DMS153 treated with DMSO at 0.1 percent for 48 hours (cell line): ENCODE results near the gene TNRC6C.
"Not testable (repeated sequence)": the region's sequence is repeated elsewhere in the genome, so short reads cannot be mapped to it uniquely, and the experiment has no call there.

ENCODE experiments used
- DNase-seq: peaks from one replicate; lab custom pipeline; 2025; ENCODE audit not compliant: unreplicated experiment; lab: John Stamatoyannopoulos, UW

Gene TNRC6C

GRCh38 chr17:77962348-77962747, 3.8 kb downstream of the TNRC6C start:
- no peak for DNase-seq

- peak; percentile 21 for DNase-seq
These were observed 4.9 kb downstream of the TNRC6C start for GRCh38 chr17:77963441-77963840.

GRCh38 chr17:77965352-77965751, 6.8 kb downstream of the TNRC6C start:
- no peak for DNase-seq

GRCh38 chr17:77966476-77966875, 8.0 kb downstream of the TNRC6C start:
- DNase-seq: no peak

GRCh38 chr17:77968788-77969187, 10.3 kb downstream of the TNRC6C start:
- DNase-seq: no peak

- not testable (repeated sequence) for DNase-seq
These were observed 13.8 kb downstream of the TNRC6C start for GRCh38 chr17:77972271-77972670.

GRCh38 chr17:77973953-77974352, 15.4 kb downstream of the TNRC6C start:
- DNase-seq: no peak

GRCh38 chr17:77974396-77974795, 15.9 kb downstream of the TNRC6C start:
- no peak for DNase-seq

GRCh38 chr17:77982430-77982829, 23.9 kb downstream of the TNRC6C start:
- not testable (repeated sequence) for DNase-seq

- DNase-seq: no peak
These were observed 31.8 kb downstream of the TNRC6C start for GRCh38 chr17:77990301-77990700.

- DNase-seq: not testable (repeated sequence)
These were observed 35.2 kb downstream of the TNRC6C start for GRCh38 chr17:77993735-77994134.

GRCh38 chr17:77995146-77995852, 36.8 kb downstream of the TNRC6C start:
- no peak for DNase-seq

- DNase-seq: no peak
These were observed 37.8 kb downstream of the TNRC6C start for GRCh38 chr17:77996256-77996655.

- no peak for DNase-seq
These were observed 41.1 kb downstream of the TNRC6C start for GRCh38 chr17:77999413-78000173.

GRCh38 chr17:78000341-78000740, 41.8 kb downstream of the TNRC6C start:
- no peak for DNase-seq

GRCh38 chr17:78001182-78001581, 42.7 kb downstream of the TNRC6C start:
- no peak for DNase-seq

- DNase-seq: no peak
These were observed 43.1 kb downstream of the TNRC6C start for GRCh38 chr17:78001612-78002011.

GRCh38 chr17:78002166-78002565, 43.7 kb downstream of the TNRC6C start:
- DNase-seq: no peak

- DNase-seq: no peak
These were observed 47.1 kb downstream of the TNRC6C start for GRCh38 chr17:78005452-78006171.

GRCh38 chr17:78006338-78006737, 47.8 kb downstream of the TNRC6C start:
- no peak for DNase-seq

- DNase-seq: no peak
These were observed 49.1 kb downstream of the TNRC6C start for GRCh38 chr17:78007647-78008046.

GRCh38 chr17:78010759-78011158, 52.3 kb downstream of the TNRC6C start:
- DNase-seq: no peak
